Measurements from ENCODE around the gene DPAGT1.
A peak's percentile ranks its signal among the peaks of the same experiment; 100 is the strongest.

DPAGT1 gene

GRCh38 chr11:119088406-119088805 lies 13.2 kb downstream of the DPAGT1 start:
- Histone ChIP-seq H3K9ac (ENCODE audit: low read length) (no peak overlapping the region), H3K4me1 (ENCODE audit: control insufficient read depth, insufficient read depth, low read length) (peaks cover 26% of the 10 kb centered on the region), H3K4me3 (ENCODE audit: low read length) (no peak overlapping the region)

GRCh38 chr11:119087747-119088241 lies 13.9 kb downstream of the DPAGT1 start:
- H3K36me3 ChIP-seq (ENCODE audit: control insufficient read depth, insufficient read depth, low read length) = no peaks in the 10 kb centered on the region
- no peak overlapping the region for H3K9ac ChIP-seq (ENCODE audit: low read length)
- H3K9me3 ChIP-seq (ENCODE audit: control insufficient read depth, low read length) = no peaks in the 10 kb centered on the region
- no peak overlapping the region for H3K4me3 ChIP-seq (ENCODE audit: low read length)
- peaks cover 19% of the 10 kb centered on the region for H3K4me1 ChIP-seq (ENCODE audit: control insufficient read depth, insufficient read depth, low read length)
- no peaks in the 10 kb centered on the region for H3K27me3 ChIP-seq (ENCODE audit: control insufficient read depth, insufficient read depth, low read length)

More at GRCh38 chr11:119088406-119088805, 13.2 kb downstream of the DPAGT1 start:
- Histone ChIP-seq H3K9me3 (ENCODE audit: control insufficient read depth, low read length) (no peaks in the 10 kb centered on the region), H3K36me3 (ENCODE audit: control insufficient read depth, insufficient read depth, low read length) (no peaks in the 10 kb centered on the region), H3K27me3 (ENCODE audit: control insufficient read depth, insufficient read depth, low read length) (no peaks in the 10 kb centered on the region)

GRCh38 chr11:119087123-119087522 lies 14.5 kb downstream of the DPAGT1 start:
- Histone ChIP-seq H3K9ac (ENCODE audit: low read length) (no peak overlapping the region), H3K36me3 (ENCODE audit: control insufficient read depth, insufficient read depth, low read length) (no peaks in the 10 kb centered on the region), H3K27me3 (ENCODE audit: control insufficient read depth, insufficient read depth, low read length) (no peaks in the 10 kb centered on the region), H3K4me1 (ENCODE audit: control insufficient read depth, insufficient read depth, low read length) (peaks cover 14% of the 10 kb centered on the region), H3K9me3 (ENCODE audit: control insufficient read depth, low read length) (no peaks in the 10 kb centered on the region), H3K4me3 (ENCODE audit: low read length) (no peak overlapping the region)

- peak overlapping the region; percentile 81 for H3K4me3 ChIP-seq (ENCODE audit: low read length)
- peaks cover 14% of the 10 kb centered on the region for H3K4me1 ChIP-seq (ENCODE audit: control insufficient read depth, insufficient read depth, low read length)
- peaks cover 13% of the 10 kb centered on the region for H3K36me3 ChIP-seq (ENCODE audit: control insufficient read depth, insufficient read depth, low read length)
- no peaks in the 10 kb centered on the region for H3K27me3 ChIP-seq (ENCODE audit: control insufficient read depth, insufficient read depth, low read length)
- H3K9ac ChIP-seq (ENCODE audit: low read length) = peak overlapping the region; percentile 76
- H3K9me3 ChIP-seq (ENCODE audit: control insufficient read depth, low read length) = no peaks in the 10 kb centered on the region
Measured at GRCh38 chr11:119085437-119085847, 16.2 kb downstream of the DPAGT1 start.

- Histone ChIP-seq H3K36me3 (ENCODE audit: control insufficient read depth, insufficient read depth, low read length) (peaks cover 13% of the 10 kb centered on the region), H3K9me3 (ENCODE audit: control insufficient read depth, low read length) (no peaks in the 10 kb centered on the region), H3K9ac (ENCODE audit: low read length) (peak within 1 kb of the TSS; percentile 76)
Measured at GRCh38 chr11:119084663-119085436, 16.8 kb downstream of the DPAGT1 start, which contains the start of gene HMBS. HMBS (plus strand) TSS chr11:119084881; CDS start chr11:119085034, 153 bp downstream.

GRCh38 chr11:119081682-119082260 lies 19.9 kb downstream of the DPAGT1 start:
- H3K9me3 ChIP-seq (ENCODE audit: control insufficient read depth, low read length) = no peaks in the 10 kb centered on the region
- peaks cover 21% of the 10 kb centered on the region for H3K36me3 ChIP-seq (ENCODE audit: control insufficient read depth, insufficient read depth, low read length)
- no peak overlapping the region for H3K4me3 ChIP-seq (ENCODE audit: low read length)
- H3K4me1 ChIP-seq (ENCODE audit: control insufficient read depth, insufficient read depth, low read length) = peaks cover 14% of the 10 kb centered on the region
- H3K9ac ChIP-seq (ENCODE audit: low read length) = no peak overlapping the region
- no peaks in the 10 kb centered on the region for H3K27me3 ChIP-seq (ENCODE audit: control insufficient read depth, insufficient read depth, low read length)

More at GRCh38 chr11:119084663-119085436, 16.8 kb downstream of the DPAGT1 start, which contains the start of gene HMBS:
- peaks cover 14% of the 10 kb centered on the region for H3K4me1 ChIP-seq (ENCODE audit: control insufficient read depth, insufficient read depth, low read length)
- H3K4me3 ChIP-seq (ENCODE audit: low read length) = peak within 1 kb of the TSS; percentile 81
- no peaks in the 10 kb centered on the region for H3K27me3 ChIP-seq (ENCODE audit: control insufficient read depth, insufficient read depth, low read length)

- no peaks in the 10 kb centered on the region for H3K4me1 ChIP-seq (ENCODE audit: control insufficient read depth, insufficient read depth, low read length)
- no peaks in the 10 kb centered on the region for H3K9me3 ChIP-seq (ENCODE audit: control insufficient read depth, low read length)
- no peaks in the 10 kb centered on the region for H3K27me3 ChIP-seq (ENCODE audit: control insufficient read depth, insufficient read depth, low read length)
- H3K36me3 ChIP-seq (ENCODE audit: control insufficient read depth, insufficient read depth, low read length) = peaks cover 23% of the 10 kb centered on the region
- no peak overlapping the region for H3K9ac ChIP-seq (ENCODE audit: low read length)
- H3K4me3 ChIP-seq (ENCODE audit: low read length) = no peak overlapping the region
Measured at GRCh38 chr11:119078675-119079420, 22.8 kb downstream of the DPAGT1 start.

GRCh38 chr11:119077839-119078238 lies 23.8 kb downstream of the DPAGT1 start:
- Histone ChIP-seq H3K4me3 (ENCODE audit: low read length) (no peak overlapping the region), H3K36me3 (ENCODE audit: control insufficient read depth, insufficient read depth, low read length) (peaks cover 23% of the 10 kb centered on the region), H3K27me3 (ENCODE audit: control insufficient read depth, insufficient read depth, low read length) (no peaks in the 10 kb centered on the region), H3K4me1 (ENCODE audit: control insufficient read depth, insufficient read depth, low read length) (no peaks in the 10 kb centered on the region), H3K9ac (ENCODE audit: low read length) (no peak overlapping the region), H3K9me3 (ENCODE audit: control insufficient read depth, low read length) (no peaks in the 10 kb centered on the region)

GRCh38 chr11:119067371-119068222 lies 34.1 kb downstream of the DPAGT1 start, which contains the start of gene VPS11:
VPS11 (plus strand) TSS chr11:119067818; CDS start chr11:119067824, 6 bp downstream.
- no peaks in the 10 kb centered on the region for H3K36me3 ChIP-seq (ENCODE audit: control insufficient read depth, insufficient read depth, low read length)
- peak within 1 kb of the TSS; percentile 95 for H3K9ac ChIP-seq (ENCODE audit: low read length)
- H3K9me3 ChIP-seq (ENCODE audit: control insufficient read depth, low read length) = no peaks in the 10 kb centered on the region
- H3K27me3 ChIP-seq (ENCODE audit: control insufficient read depth, insufficient read depth, low read length) = no peaks in the 10 kb centered on the region
- peaks cover 8% of the 10 kb centered on the region for H3K4me1 ChIP-seq (ENCODE audit: control insufficient read depth, insufficient read depth, low read length)
- H3K4me3 ChIP-seq (ENCODE audit: low read length) = peak within 1 kb of the TSS; percentile 98

GRCh38 chr11:119065369-119065768 lies 36.3 kb downstream of the DPAGT1 start:
- no peak overlapping the region for H3K4me3 ChIP-seq (ENCODE audit: low read length)

GRCh38 chr11:119062779-119063178 lies 38.9 kb downstream of the DPAGT1 start:
- H3K9me3 ChIP-seq (ENCODE audit: control insufficient read depth, low read length) = no peaks in the 10 kb centered on the region
- no peak overlapping the region for H3K4me3 ChIP-seq (ENCODE audit: low read length)

More at GRCh38 chr11:119065369-119065768, 36.3 kb downstream of the DPAGT1 start:
- Histone ChIP-seq H3K9me3 (ENCODE audit: control insufficient read depth, low read length) (no peaks in the 10 kb centered on the region), H3K36me3 (ENCODE audit: control insufficient read depth, insufficient read depth, low read length) (no peaks in the 10 kb centered on the region), H3K4me1 (ENCODE audit: control insufficient read depth, insufficient read depth, low read length) (peaks cover 10% of the 10 kb centered on the region), H3K27me3 (ENCODE audit: control insufficient read depth, insufficient read depth, low read length) (no peaks in the 10 kb centered on the region), H3K9ac (ENCODE audit: low read length) (no peak overlapping the region)

More at GRCh38 chr11:119062779-119063178, 38.9 kb downstream of the DPAGT1 start:
- Histone ChIP-seq H3K36me3 (ENCODE audit: control insufficient read depth, insufficient read depth, low read length) (no peaks in the 10 kb centered on the region), H3K27me3 (ENCODE audit: control insufficient read depth, insufficient read depth, low read length) (no peaks in the 10 kb centered on the region), H3K4me1 (ENCODE audit: control insufficient read depth, insufficient read depth, low read length) (peaks cover 10% of the 10 kb centered on the region), H3K9ac (ENCODE audit: low read length) (no peak overlapping the region)

Data from mucosa of stomach (tissue), 1 donor.